ENCODE measurements around the gene DSG4. TPM values are rescaled to one million over a fixed set of nuclear protein-coding genes. Genes with fewer than 3 reads are reported as not detected.

DSG4 gene
- total RNA-seq = under 0.01 TPM in 1 of 2 replicates, not detected in the other

GRCh38 chr18:31376477-31376876 lies at the start of gene DSG4:
Gene DSG4, plus strand, starts transcription at chr18:31376777. Its CDS starts 135 bp downstream, at chr18:31376912.

GRCh38 chr18:31447530-31448191 lies 71.1 kb downstream of the DSG4 start, which contains the start of gene DSG3:
Gene DSG3, plus strand, starts transcription at chr18:31447741. Its CDS starts 137 bp downstream, at chr18:31447878.

Other genes with a start within 250 kb of the DSG4 start
- gene DSC1, start 213.9 kb upstream of the DSG4 start, total RNA-seq = not detected in 2 replicates
- not detected in 2 replicates for gene DSG1, start 58.6 kb upstream of the DSG4 start, total RNA-seq
- not detected in 2 replicates for gene DSG3, start 71.0 kb downstream of the DSG4 start, total RNA-seq
- gene DSG2, start 121.4 kb downstream of the DSG4 start, total RNA-seq = 52.9 and 60.3 TPM in 2 replicates
- gene TTR, start 215.1 kb downstream of the DSG4 start, total RNA-seq = not detected in 2 replicates